DMS153 (cell line): ENCODE measurements around the gene KCNA2.
A peak's percentile ranks its signal among the peaks of the same experiment; 100 is the strongest.

Experiments used
- DNase-seq: peaks from one replicate; lab custom pipeline; 2025; lab: John Stamatoyannopoulos, UW

The KCNA2 gene

DNA sequence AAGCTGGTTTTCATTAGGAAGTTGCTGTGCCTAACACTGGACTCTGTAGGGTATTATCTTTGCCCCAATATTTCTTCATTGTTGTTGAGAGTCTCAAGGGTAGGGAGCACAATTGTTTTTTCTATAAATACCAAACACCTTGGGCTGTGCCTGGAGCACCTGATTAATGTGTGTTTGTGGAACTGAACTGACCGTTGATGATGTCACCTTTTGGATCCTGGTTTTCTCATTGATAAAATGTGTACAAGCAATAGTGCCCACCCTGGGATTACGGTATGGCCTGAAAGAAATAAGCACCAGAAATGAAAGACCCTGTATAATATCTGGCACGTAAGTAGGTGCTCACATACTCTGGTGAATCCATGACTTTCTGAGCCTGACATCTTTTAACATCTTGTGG lies 39.3 kb downstream of the KCNA2 start:
- DNase-seq, result no peak

DNA sequence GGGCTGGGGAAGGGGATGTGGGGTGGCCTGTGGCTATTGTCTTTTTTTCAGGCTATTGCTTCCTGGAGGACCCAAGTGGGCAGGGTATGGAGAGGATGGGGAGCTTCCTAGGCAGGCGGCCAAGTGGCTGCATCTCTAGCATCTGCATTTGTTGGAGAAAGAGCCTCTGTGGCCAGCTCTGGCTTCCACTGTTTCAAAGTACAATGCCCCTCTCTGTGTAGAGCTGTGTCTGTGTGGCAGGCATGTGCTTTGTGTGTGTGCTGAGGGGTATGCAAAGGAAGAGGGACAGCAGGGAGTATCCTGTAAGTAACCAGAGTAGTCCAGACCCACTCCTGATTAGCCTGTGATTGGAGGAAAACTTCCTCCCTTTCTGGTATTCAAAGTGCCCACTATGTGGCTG lies 40.6 kb downstream of the KCNA2 start:
- no peak for DNase-seq

DNA sequence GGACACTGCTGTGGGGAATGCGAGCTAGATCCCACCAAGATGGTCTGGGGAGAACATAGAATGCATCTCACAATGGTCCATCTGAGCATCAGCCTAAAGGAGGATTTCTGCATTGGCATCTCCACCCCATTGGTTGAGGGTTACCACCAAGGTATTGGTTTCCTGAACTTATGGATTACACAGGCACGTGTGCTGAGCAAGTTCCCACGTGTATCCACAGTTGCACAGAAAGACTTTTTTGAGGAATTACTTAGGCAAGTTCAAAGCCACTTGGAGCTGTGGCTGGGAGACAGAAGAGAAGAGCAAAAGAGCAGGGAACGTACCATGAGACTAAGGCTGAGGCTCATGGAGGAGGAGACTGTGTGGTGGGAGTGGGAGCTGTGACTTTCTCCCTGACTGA lies 43.1 kb downstream of the KCNA2 start:
- DNase-seq, result no peak

DNA sequence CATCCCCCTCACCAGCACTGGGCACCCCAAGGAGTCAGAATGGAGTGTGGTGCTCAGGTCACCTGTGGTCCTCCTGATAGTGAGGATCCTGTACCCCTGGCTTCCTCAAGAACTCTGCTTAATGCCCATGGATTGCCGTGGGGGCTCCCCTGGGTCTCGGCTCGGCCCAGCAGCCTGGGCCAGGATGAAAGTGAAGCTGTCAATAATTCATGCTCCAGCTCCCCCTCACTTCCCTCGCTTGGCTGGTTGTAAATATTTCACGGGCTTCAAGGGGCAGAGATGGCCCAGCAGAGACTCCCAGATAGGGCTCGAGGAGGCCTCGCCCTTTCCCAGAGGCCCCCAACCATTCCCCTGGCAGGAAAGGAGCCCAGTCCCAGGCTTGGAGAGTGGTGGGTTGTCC lies 44.6 kb downstream of the KCNA2 start:
- DNase-seq, result no peak

DNA sequence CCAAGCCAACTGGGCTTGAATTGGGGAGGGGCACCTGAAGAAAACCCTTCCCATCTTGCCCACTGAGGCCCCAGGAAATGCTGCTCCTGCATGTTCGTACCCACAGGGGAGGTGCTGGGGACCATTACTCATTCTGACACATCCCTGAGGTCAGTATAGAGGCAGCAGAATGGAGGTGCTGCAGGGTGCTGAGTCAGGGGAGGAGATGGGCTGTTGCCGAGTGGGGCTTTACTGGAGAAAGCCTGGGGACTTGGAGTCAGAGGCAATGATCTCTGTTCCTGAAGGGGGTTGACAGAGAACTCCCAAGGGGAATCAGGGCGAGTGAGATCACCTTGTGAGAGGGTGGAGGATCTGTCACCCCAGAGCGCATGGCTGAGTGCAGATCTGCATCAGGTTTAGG lies 47.0 kb downstream of the KCNA2 start:
- no peak for DNase-seq

DNA sequence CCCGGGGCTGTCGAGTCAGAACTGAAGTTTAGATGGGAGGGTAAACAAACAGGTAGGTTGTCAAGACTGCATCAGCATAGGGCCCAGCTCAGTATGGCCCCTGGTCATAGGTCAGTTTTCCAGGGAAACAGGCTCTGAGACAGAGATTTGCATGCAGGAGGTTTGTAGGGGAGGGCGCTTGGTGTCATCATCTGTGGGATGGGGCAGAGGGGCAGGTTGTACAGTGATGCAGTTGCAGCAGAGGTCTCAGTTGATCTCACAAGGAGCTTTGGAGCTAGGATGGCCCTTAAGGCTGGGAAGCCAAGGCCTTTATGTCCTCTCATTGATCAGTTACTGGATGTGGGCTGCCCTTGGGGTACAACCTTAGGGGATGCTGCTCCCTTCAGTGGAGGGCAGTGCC lies 48.7 kb downstream of the KCNA2 start:
- no peak for DNase-seq

DNA sequence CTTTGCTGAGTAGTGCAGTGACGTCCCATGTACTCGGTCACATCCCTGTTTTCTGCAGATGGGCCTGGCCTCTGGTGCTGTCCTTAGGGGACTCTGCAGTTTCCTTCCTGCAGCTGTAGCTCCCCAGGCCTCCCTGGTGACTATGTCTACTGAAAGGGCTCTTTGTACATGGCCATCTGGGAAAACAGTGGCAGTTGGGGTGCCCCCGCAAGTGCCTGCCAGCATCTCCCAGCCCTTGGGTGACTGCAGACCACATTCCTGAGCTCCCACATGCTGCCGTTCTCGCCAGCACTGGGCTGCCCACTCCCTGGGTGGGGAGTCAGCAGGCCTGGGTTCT lies 49.7 kb downstream of the KCNA2 start:
- DNase-seq, result no peak

DNA sequence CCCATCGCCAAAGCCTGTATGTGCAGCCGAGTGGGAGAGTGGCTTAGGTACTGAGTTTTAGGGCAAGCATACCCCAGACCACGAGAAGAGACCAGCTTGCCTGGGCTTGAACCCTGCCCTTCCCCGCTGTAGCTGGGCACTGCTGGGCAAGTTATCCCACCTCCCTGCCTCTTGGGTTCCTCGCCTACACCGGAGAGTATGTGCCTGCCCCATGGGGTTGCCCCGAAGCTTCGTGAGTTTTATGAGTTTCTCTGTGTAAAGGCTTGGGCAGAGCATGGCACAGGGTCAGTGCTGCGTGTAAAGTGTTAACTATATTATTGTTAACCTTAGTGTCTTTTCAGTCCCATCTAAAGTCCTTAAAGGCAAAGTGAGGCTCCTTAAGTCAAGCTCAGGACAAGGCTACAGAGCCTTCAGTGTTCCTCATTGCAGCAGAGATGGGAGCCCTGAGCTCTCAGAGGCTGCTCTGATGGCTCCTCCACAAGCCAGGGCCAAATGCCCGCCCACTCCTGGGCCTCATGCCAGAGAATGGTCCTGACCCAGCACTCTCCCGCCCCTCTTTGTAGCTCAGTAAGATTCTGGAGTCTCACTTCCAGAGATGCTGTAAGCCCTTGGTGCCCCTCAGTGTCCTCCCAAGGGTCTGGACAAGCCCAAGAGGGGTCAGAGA lies 50.2 kb downstream of the KCNA2 start:
- no peak for DNase-seq

DNA sequence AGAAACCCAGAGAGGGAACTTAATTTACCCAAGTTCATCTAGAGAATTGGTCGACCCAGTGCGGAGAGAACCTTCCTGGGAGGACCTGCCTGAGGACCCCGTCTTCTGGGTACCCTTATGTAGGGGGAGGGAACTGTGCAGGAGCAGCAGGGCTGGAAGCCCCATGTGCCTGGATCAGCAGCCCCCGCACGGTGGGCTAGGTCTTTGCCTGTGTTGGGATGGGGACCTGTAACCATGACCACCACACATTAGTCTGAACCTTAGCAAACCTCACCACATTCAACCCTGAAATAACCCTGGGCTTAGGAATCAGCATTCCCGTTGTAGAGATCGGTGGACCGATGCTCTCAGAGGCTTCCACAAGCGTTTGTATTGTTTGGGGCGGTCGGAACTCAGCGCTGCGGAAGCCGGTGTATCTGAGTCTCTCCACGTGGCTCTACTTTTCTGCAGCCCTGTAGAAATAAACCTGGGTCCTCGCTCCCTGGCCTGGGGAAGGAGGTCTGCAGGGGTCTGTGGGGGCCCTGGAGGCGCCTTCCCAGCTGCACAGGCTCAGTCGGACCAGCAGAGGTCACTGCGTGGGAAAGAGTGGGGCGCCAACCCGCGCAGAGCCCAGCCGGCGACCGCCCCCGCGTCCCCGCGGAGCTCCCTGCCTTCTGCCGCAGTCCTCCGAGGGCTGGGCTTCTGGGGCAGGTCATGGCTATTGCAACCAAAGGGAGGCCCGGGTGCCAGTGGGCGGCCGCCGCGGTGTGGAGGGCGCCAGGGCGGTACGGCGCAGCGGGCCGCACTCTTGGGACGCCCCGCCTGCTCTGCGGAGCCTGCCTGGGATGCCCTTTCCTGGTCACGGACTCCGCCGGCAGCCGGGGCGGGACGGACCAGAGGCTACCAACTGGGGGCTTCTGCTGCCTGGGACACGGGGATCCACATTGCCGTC lies 51.0 kb downstream of the KCNA2 start:
- peak; percentile 36 for DNase-seq

DNA sequence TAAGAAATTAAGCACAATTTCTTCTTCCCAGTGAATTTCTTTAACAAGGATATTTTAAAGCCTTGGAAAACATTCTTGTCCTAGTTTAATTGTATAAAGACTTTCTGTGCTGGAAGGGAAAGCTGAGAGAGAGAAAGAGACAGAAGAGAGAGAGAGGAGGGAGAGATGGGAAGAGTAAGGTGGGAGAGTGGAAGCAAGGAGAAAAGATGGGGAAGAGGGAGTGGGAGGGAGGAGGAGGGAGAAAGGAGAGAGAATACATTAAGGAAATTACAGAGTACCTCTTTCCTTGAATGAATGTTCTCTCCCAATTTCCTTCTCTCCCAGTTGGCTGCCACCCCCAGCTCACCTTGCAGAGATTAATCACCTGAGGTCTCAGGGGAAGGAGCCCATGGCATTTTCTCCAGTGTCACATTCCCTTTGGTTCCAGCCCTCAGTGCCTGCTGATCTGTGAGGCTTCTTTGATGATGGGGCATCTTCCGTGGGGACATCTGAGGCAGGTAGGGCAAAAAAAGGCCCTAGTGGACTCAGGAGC lies 54.8 kb downstream of the KCNA2 start:
- DNase-seq, result no peak

DNA sequence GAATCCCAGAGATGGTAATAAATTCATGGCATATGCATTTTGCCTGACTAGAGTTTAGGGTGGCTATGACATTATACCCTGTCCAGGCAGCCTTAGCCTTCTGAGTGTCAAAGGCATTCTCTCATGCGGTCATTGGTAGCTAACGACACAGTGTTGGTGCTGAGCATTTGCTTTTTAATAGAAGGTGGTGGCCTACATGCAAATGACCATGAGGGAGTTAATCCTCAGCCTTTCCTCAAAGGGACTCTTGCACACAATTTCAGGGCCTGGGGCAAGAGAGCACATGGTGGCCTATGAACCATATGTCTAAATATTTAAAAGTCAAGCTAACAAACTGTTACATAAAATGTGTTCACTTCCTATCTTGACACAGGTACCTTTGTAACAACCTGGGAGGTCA lies 56.3 kb downstream of the KCNA2 start:
- no peak for DNase-seq

DNA sequence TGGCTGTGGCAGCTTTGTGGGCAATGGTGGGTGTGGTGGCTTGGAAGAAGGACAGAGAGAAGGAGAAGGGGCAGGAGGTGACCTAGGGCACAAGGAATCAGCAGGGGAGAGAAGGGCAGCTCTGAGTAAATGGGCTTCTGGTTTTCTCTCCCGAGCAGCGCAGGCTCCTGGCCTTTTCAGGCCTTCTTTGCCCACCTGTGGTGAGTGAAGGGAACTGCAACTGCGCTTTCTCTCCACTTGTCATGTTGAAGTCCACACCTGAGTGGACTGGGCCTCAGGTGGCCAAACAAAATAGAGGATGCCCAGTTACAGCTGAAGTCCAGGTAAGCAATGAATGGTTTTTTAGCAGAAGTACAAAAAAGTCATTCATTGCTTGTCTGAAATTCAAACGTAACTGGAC lies 57.8 kb downstream of the KCNA2 start:
- peak; percentile 45 for DNase-seq

DNA sequence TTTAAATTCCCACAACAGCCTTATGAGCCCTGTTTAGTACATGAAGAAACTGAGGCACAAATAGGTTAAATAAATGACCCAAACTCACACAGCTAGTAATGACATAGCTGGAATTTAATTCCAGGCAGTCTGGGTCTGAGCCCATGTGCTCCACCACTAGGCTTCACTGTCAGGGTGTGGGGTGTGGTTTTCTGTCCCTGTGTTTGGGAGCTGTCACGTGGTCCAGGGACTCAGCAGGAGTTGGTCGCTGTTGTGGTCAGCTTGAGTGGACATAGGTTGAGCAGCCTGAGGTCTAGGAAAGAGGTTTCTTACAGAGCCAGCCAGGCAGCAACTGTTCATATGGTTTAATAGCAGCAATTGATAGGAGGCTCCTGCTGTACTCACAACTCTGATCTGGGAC lies 59.1 kb downstream of the KCNA2 start:
- DNase-seq, result no peak

DNA sequence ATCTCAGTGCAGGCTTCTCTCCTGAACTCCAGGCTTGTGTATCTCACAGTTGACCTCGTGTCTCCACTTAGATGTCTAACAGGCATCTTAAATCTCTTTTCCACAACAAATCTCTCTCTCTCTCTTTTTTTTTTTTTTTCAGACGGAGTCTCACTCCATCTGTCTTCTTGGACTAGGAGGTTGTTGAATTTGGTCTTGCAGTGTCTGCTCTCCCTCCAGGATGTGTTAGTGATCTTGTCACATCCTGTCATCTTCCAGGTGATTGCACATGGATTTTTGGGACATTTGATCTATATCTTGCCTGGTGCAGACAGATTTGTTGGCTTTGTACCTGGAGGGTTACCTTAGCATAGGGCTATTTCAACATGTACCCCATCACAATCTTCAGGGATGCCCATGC lies 60.7 kb downstream of the KCNA2 start:
- no peak for DNase-seq

DNA sequence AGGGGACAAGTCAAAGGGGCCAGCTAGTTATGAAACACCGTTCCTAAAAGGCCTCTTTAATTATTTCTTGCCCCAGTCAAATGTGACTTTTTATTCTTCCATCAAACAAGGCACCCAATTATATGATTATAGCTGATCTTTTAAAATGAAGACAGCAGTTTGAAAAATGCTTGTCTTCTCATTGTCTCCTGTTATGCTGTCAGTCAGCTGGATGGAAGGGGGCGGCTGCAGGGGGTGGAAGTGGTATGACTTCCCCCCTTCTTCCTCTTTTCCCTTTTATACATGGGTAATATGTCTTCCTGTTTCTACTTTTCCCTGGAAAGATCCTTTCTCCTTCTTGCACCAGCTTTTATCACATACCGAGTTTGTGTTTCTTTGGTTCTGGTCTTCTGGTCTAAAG lies 61.4 kb downstream of the KCNA2 start:
- no peak for DNase-seq
